ENCODE measurements around the gene HOXA5. TPM values are rescaled to one million over a fixed set of nuclear protein-coding genes. Genes with fewer than 3 reads are reported as not detected.

Gene HOXA5
- total RNA-seq, 1 donor from 2014 or later = not detected

Small RNA genes within 50 kb of the gene (small RNA-seq; reads per million reads assigned to genes)
- gene AC004080.5 (ENCODE audit: low replicate concordance) (not detected), gene RF01977 (ENCODE audit: low replicate concordance) (not detected), gene RF02140 (ENCODE audit: low replicate concordance) (not detected), gene RF02141 (ENCODE audit: low replicate concordance) (not detected)

Other genes with a start within 250 kb of the HOXA5 start
- not detected for gene HOXA1, start 47.7 kb downstream of the HOXA5 start, total RNA-seq
- gene HOXA2, start 41.0 kb downstream of the HOXA5 start, total RNA-seq = not detected
- not detected for gene HOXA4, start 12.9 kb downstream of the HOXA5 start, total RNA-seq
- gene HOXA6, start 4.1 kb upstream of the HOXA5 start, total RNA-seq = not detected
- not detected for gene HOXA3, start 8.9 kb upstream of the HOXA5 start, total RNA-seq
- not detected for gene HOXA7, start 13.0 kb upstream of the HOXA5 start, total RNA-seq
- not detected for gene HOXA9, start 21.9 kb upstream of the HOXA5 start, total RNA-seq
- gene HOXA10, start 30.6 kb upstream of the HOXA5 start, total RNA-seq = not detected
- not detected for gene HOXA11, start 41.6 kb upstream of the HOXA5 start, total RNA-seq
- gene HOXA13, start 56.4 kb upstream of the HOXA5 start, total RNA-seq = not detected
- not detected for gene EVX1, start 99.1 kb upstream of the HOXA5 start, total RNA-seq

Data from parietal lobe (tissue), 2 donors.